GM21786 (cell line): Measurements from ENCODE around the gene TEX264.

Experiments
- ATAC-seq: cut with Tn5 transposase; IDR thresholded peaks from one replicate; pipeline ENCODE4 v1.9.1; 2021; ENCODE audit not compliant: unreplicated experiment

Gene TEX264

DNA sequence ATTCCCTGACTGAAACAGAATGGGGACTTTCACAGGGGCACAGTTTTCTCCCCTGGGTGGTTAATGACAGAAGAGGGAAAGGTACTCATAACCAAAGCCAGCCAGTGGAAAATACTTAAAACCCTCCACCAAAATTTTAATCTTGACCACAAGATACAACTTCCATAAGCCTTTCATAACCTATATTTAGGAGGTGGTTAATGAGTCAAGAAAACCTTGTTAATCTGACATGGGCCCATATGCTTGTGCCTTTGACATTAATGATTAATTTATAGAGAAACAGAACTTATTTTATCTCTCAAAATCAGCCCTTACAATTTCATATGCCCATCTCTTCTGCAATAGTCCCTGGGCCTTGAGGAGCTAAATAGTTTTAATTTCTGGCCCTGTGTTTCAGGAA is 76.8 kb downstream of the TEX264 start:
- no peak for ATAC-seq

DNA sequence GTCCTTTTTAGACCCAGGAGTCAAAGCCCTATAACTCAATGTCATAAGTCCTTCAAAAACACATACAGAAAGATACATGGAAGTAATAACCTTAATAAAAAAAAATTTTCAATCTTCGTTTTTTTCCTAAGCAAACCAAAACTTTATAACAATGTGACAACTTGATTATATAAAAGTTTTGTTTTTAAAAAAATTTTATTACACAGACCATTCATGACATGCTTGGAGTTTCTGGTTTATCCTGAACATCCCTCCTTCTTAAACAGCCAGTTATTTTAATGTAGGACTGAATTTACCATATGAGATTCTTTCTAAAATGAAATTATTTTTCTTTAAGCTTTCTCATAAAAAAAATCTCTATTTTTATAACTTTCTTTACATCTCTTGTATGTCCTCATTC is 77.3 kb downstream of the TEX264 start:
- ATAC-seq = no peak

DNA sequence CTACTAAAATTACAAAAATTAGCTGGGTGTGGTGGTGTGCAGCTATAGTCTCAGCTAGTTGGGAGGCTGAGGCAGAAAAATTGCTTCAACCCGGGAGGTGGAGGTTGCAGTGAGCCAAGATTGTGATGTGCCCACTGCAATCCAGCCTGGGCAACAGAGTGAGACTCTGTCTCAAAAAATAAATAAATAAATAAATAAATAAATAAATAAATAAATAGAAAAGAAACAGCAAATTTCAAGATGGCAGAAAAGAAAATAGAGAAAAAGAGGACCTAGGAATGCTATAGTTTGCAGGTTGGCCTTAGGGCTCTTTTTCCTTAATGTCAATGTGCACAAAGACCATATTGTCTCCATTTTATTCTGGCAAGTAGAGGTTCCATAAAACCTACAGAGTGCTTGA is 79.8 kb downstream of the TEX264 start:
- no peak for ATAC-seq

DNA sequence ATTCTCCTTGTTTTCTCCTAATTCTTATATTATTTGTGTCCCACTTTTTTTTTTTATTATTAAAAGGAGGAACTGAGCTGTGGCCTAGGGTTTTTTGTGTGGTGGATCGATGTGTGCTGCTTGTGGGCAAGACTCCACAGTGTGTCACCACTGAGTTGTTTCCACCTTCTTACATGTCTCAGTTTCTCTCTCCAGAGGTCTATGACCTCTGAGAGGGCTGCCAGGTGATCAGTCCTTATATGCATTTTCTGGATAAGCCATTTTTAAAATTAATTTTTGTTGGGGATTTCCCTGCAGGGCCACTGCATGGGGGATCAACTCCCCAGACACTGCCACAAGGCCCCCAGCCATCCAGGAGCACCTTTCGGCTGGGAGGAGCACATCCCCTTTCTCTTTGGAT is 80.2 kb downstream of the TEX264 start:
- ATAC-seq = no peak
